ENCODE data around the gene PSMB8.
A peak's percentile ranks its signal among the peaks of the same experiment; 100 is the strongest.

PSMB8 gene

DNA sequence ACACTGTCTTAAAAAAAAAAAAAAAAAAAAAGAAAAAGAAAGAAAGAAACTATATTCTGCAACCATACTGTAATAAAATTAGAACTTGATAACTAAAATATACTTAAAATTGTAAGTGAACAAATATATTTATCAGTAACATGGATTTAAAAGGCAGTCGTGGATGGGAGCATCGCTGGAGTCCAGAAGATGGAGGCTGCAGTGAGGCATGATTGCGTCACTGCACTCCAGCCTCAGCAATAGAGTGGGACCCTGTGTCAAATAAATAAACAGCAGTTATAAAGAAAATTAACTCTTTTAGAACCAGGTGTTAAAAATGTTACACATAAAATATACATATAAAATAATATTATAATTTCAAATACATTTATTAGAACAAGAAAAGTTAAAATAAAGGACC, 18.9 kb upstream of the PSMB8 start:
- Histone ChIP-seq H2AFZ (ENCODE audit: low read depth) (no peak overlapping the region), H3K4me2 (no peak overlapping the region), H3K9ac (no peak overlapping the region), H3K36me3 (ENCODE audit: insufficient read depth) (no peaks in the 10 kb centered on the region), H4K20me1 (ENCODE audit: insufficient read depth) (no peaks in the 10 kb centered on the region), H3K4me1 (ENCODE audit: low read depth, poor library complexity, severe bottlenecking) (peaks cover 11% of the 10 kb centered on the region), H3K27me3 (ENCODE audit: insufficient read depth, low read depth) (no peaks in the 10 kb centered on the region), H3K4me3 (IDR thresholded peaks at IDR 0.05; ENCODE audit: insufficient read depth, low read depth, low read length) (no peak overlapping the region), H3K79me2 (ENCODE audit: insufficient read depth, low read depth) (no peaks in the 10 kb centered on the region), H3K27ac (no peak overlapping the region)
- TF ChIP-seq, protein P1, sequence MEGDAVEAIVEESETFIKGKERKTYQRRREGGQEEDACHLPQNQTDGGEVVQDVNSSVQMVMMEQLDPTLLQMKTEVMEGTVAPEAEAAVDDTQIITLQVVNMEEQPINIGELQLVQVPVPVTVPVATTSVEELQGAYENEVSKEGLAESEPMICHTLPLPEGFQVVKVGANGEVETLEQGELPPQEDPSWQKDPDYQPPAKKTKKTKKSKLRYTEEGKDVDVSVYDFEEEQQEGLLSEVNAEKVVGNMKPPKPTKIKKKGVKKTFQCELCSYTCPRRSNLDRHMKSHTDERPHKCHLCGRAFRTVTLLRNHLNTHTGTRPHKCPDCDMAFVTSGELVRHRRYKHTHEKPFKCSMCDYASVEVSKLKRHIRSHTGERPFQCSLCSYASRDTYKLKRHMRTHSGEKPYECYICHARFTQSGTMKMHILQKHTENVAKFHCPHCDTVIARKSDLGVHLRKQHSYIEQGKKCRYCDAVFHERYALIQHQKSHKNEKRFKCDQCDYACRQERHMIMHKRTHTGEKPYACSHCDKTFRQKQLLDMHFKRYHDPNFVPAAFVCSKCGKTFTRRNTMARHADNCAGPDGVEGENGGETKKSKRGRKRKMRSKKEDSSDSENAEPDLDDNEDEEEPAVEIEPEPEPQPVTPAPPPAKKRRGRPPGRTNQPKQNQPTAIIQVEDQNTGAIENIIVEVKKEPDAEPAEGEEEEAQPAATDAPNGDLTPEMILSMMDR (conservative IDR thresholded peaks at IDR 0.05; ENCODE audit: low read depth, low read length): no peak

DNA sequence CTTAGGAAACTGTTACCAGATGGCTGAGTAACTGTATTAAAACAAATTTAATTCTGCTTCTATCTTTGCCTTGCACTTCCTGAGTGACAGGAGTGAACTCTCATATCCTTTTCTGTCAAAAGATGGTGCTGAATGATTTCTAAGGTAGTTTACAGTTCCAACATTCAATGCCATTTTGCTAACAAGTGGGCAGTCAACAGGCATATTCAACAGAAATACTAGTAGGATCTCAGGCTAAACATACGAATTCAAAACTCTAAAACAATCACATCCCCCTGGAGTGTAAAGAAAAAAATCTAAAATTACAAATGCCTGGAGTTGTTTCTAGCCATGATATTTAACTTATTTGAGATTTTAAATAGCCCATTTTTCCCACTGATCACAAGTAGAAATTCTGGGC, 16.8 kb upstream of the PSMB8 start:
- no peaks in the 10 kb centered on the region for H3K36me3 ChIP-seq (ENCODE audit: insufficient read depth)
- H3K27ac ChIP-seq: peak overlapping the region; percentile 12; the same call in 1 of the 2 replicates
- H4K20me1 ChIP-seq (ENCODE audit: insufficient read depth): no peaks in the 10 kb centered on the region
- TF ChIP-seq, protein P1 (conservative IDR thresholded peaks at IDR 0.05; ENCODE audit: low read depth, low read length): no peak
- no peak overlapping the region for H3K9ac ChIP-seq
- H3K4me3 ChIP-seq (IDR thresholded peaks at IDR 0.05; ENCODE audit: insufficient read depth, low read depth, low read length): no peak overlapping the region
- no peak overlapping the region; the same call in 1 of the 2 replicates for H3K4me2 ChIP-seq
- no peaks in the 10 kb centered on the region for H3K27me3 ChIP-seq (ENCODE audit: insufficient read depth, low read depth)
- H2AFZ ChIP-seq (ENCODE audit: low read depth): no peak overlapping the region
- H3K79me2 ChIP-seq (ENCODE audit: insufficient read depth, low read depth): peaks cover 6% of the 10 kb centered on the region
- peaks cover 15% of the 10 kb centered on the region for H3K4me1 ChIP-seq (ENCODE audit: low read depth, poor library complexity, severe bottlenecking)

DNA sequence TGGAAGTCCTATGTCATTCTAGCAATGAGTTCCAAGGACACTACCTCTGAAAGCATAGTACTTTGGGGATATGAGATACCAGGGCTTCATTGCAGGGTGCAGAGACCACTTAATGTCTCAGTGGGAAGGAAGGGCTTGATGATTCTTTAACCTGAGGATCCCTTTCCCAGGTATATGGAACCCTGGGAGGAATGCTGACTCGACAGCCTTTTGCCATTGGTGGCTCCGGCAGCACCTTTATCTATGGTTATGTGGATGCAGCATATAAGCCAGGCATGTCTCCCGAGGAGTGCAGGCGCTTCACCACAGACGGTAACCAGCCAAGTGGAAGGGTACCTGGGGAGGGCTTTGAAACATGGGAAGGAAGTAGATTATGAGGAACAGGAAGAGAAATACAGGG, 14.3 kb upstream of the PSMB8 start:
- Histone ChIP-seq H3K27me3 (ENCODE audit: insufficient read depth, low read depth) (no peaks in the 10 kb centered on the region), H2AFZ (ENCODE audit: low read depth) (no peak overlapping the region), H3K4me3 (IDR thresholded peaks at IDR 0.05; ENCODE audit: insufficient read depth, low read depth, low read length) (no peak overlapping the region), H3K79me2 (ENCODE audit: insufficient read depth, low read depth) (peaks cover 18% of the 10 kb centered on the region), H3K4me1 (ENCODE audit: low read depth, poor library complexity, severe bottlenecking) (peaks cover 21% of the 10 kb centered on the region), H3K4me2 (no peak overlapping the region), H3K36me3 (ENCODE audit: insufficient read depth) (no peaks in the 10 kb centered on the region), H4K20me1 (ENCODE audit: insufficient read depth) (no peaks in the 10 kb centered on the region), H3K27ac (no peak overlapping the region), H3K9ac (no peak overlapping the region)
- TF ChIP-seq, protein P1 (conservative IDR thresholded peaks at IDR 0.05; ENCODE audit: low read depth, low read length): no peak

DNA sequence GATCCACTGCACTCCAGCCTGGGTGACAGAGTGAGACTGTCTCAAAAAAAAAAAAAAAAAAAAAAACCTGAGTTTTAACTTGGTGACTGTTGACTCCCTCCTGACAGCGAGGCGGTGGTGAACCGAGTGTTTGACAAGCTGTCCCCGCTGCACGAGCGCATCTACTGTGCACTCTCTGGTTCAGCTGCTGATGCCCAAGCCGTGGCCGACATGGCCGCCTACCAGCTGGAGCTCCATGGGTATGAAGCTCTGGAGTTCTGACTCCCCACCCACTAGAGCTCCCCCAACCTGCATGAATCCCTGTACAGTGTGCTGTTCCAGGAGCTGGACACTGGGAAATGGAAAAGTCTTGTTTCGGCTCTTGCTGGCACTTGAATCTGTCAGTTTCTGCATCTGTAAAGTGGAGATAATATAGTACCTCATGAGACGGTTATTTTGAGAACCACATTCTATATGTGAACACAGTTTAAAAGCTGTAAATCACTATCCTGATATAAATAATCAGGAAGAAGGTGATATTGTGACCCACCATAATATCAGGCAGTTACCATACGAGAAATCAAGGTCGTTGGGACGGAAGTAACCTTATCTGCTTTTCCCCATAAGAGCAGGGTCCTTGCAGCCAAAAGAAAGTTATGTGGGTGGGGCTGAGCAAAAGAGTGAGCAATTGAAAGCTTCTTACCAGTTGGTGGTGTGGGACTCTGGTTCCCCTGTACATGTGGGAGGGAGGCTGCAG, 13.5 kb upstream of the PSMB8 start:
- H3K9ac ChIP-seq: no peak overlapping the region
- peaks cover 20% of the 10 kb centered on the region for H3K79me2 ChIP-seq (ENCODE audit: insufficient read depth, low read depth)
- no peak overlapping the region for H3K4me2 ChIP-seq

More for the DNA sequence above, 13.5 kb upstream of the PSMB8 start:
- Histone ChIP-seq H3K4me1 (ENCODE audit: low read depth, poor library complexity, severe bottlenecking) (peaks cover 22% of the 10 kb centered on the region), H3K27ac (no peak overlapping the region), H2AFZ (ENCODE audit: low read depth) (no peak overlapping the region), H3K27me3 (ENCODE audit: insufficient read depth, low read depth) (no peaks in the 10 kb centered on the region), H4K20me1 (ENCODE audit: insufficient read depth) (no peaks in the 10 kb centered on the region), H3K4me3 (IDR thresholded peaks at IDR 0.05; ENCODE audit: insufficient read depth, low read depth, low read length) (no peak overlapping the region), H3K36me3 (ENCODE audit: insufficient read depth) (no peaks in the 10 kb centered on the region)
- TF ChIP-seq, protein P1 (conservative IDR thresholded peaks at IDR 0.05; ENCODE audit: low read depth, low read length): no peak

Data from KMS-11 (cell line).